Naive thymus-derived CD8-positive, alpha-beta T cell (primary cell): Measurements from ENCODE around the gene MARK4. TPM values are rescaled to one million over a fixed set of nuclear protein-coding genes. Genes with fewer than 3 reads are reported as not detected.

Source experiments
- ATAC-seq, 2 donors: fragments of 150-1000 bp; cut with Tn5 transposase in 1 of 2; sonication (Bioruptor Pico), chemical (Tn5 transposase) in 1 of 2; 1 replicate in 1 of 2; 2 replicates in 1 of 2; pipeline ENCODE4 v1.10.0; 2021; ENCODE audit warnings: mild to moderate bottlenecking in 2 of 2, moderate library complexity in 2 of 2
- POLR2A ChIA-PET: fragments of 350-600 bp; sonication (Branson Sonifier 250); formaldehyde crosslinking; loops from one replicate; lab custom pipeline; 2021; ENCODE audit warnings: antibody characterized with exemption; lab: Charles Lee
- DNase-seq, 10 donors: peaks; one replicate each; pipeline versions ENCODE4 v3.0.0 to v3.0.0-alpha.2; 2020 to 2022
- H3K27ac Mint-ChIP-seq, 10 donors: one replicate each; pipeline ENCODE4 v1.8.0; 2020 to 2022; ENCODE audit warnings: mild to moderate bottlenecking in 10 of 10, mixed read lengths in 10 of 10, moderate library complexity in 4 of 10, inconsistent platforms in 1 of 10
- H3K27me3 Mint-ChIP-seq, 5 donors: one replicate each; pipeline ENCODE4 v1.8.0; 2021 to 2022; ENCODE audit warnings: mixed read lengths in 5 of 5
- H3K36me3 Mint-ChIP-seq, 3 donors: one replicate each; pipeline ENCODE4 v1.8.0; 2020 to 2022; ENCODE audit warnings: mixed read lengths in 3 of 3, mild to moderate bottlenecking in 2 of 3, inconsistent platforms in 1 of 3
- H3K4me1 Mint-ChIP-seq, 4 donors: one replicate each; pipeline ENCODE4 v1.8.0; 2021 to 2022; ENCODE audit warnings: mixed read lengths in 4 of 4
- H3K4me3 Mint-ChIP-seq, 10 donors: one replicate each; pipeline ENCODE4 v1.8.0; 2020 to 2022; ENCODE audit warnings: mild to moderate bottlenecking in 10 of 10, mixed read lengths in 10 of 10, moderate library complexity in 6 of 10, inconsistent platforms in 1 of 10
- H3K9me3 Mint-ChIP-seq, 9 donors: one replicate each; pipeline ENCODE4 v1.8.0; 2020 to 2022; ENCODE audit warnings: mixed read lengths in 9 of 9, mild to moderate bottlenecking in 3 of 9, inconsistent platforms in 1 of 9, moderate library complexity in 1 of 9
- polyA plus RNA-seq, 3 donors: library from polyadenylated mRNA; unstranded; fragments of 300-500 nt; fragmentation: Illumina TruSeq; gene quantifications; one replicate each; pipeline ENCODE4 v1.2.3, GENCODE V29; 2021
- total RNA-seq, 8 experiments: library from RNA in 2 of 8; stranded (reverse) in 2 of 8; gene quantifications; one replicate each; pipeline ENCODE4 v1.2.3 and lab custom pipeline; 2021 to 2026

Gene MARK4
- total and polyA plus RNA-seq, 5 experiments from 2014 or later: 0.79 to 24.9 (median 0.95) TPM

DNA sequence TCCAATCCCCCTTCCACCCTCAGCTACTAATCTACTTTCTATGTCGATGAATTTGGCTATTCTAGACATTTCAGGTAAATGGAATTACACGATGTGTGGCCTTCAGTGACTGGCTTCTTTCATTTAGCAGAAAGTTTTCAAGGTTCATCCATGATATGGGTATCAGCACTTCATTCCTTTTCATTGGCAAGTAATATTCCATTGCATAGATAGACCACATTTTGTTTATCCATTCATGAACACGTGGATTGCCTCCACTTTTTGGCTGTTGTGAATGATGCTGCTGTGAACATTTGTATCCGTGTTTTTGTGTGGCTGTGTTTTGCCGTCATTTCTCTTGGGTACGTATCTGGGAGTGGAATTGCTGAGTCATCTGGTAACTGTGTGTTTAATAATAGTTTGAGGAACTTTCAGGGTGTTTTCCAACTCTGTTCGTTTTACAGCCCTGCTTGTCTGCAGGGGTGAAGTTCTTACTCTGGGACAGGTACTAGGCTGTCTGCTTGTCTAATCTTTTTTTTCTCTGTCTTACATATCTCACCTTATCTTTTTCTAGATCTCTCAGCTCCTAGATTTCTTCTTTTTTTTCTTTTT lies 32.5 kb downstream of the MARK4 start:
- POLR2A ChIA-PET: no interaction called here
- H3K9me3 Mint-ChIP-seq: peaks cover 0 to 3% (median 0%) of the 10 kb centered on the region in 9 donors
- DNase-seq (no peak), ATAC-seq (no peak)
- H3K4me3 Mint-ChIP-seq: no peak overlapping the region
- H3K27me3 Mint-ChIP-seq: no peaks in the 10 kb centered on the region
- H3K27ac Mint-ChIP-seq: no peak overlapping the region
- peaks cover 5 to 78% (median 38%) of the 10 kb centered on the region in 3 donors for H3K36me3 Mint-ChIP-seq
- H3K4me1 Mint-ChIP-seq: peaks cover 0 to 5% (median 0%) of the 10 kb centered on the region in 4 donors

DNA sequence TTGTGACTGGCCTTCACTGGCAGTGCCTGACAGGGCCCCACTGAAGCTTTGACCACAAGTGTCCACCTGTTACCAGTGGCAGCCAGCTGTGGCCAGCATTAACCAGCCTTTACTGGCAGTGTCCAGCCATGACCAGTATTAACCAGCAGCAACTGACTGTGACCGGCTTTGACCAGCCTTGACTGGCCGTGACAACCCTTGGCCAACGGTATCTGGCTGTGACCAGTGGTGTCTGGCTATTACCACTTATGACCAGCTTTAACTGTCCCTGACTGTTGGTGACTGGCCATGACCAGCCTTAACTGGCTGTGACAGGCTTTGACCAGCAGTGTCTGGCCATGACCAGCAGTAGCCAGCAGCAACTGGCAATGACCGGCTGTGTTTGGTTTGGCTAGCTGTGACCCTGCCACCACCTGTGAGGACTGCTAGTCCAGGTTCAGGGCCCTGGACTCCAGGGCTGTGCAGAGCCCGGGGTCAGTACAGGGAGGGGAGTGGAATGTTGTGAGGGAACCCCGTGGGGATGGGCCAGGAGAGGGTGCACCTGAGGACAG lies 39.4 kb downstream of the MARK4 start:
- Mint-ChIP-seq H3K4me1 (no peaks in the 10 kb centered on the region), H3K27ac (no peak overlapping the region), H3K27me3 (no peaks in the 10 kb centered on the region), H3K9me3 (peaks cover 0 to 8% (median 3%) of the 10 kb centered on the region in 9 donors), H3K36me3 (peaks cover 10 to 63% (median 40%) of the 10 kb centered on the region in 3 donors), H3K4me3 (no peak overlapping the region)
- POLR2A ChIA-PET: no interaction called here
- DNase-seq (no peak), ATAC-seq (no peak)

DNA sequence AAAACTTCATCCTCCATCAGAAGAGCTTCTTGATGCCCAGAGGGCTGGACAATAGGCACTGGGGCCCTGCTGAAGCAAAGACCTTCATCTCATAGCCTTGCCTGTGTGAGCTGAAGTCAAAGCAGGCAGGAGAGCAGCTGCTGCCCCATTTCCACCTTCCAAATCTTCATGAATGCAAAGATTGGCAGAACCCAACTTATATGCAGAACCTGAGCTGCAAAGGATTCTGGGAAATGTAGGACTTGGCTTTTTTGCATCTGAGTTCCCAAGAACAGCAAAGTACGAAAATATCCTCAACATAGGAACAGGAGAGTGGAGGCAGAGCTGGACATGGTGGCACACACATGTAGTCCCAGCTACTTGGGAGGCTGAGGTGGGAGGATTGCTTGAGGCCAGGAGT lies 40.8 kb downstream of the MARK4 start:
- DNase-seq (no peak), ATAC-seq (no peak)
- Mint-ChIP-seq H3K4me1 (no peaks in the 10 kb centered on the region), H3K4me3 (no peak overlapping the region), H3K27me3 (no peaks in the 10 kb centered on the region), H3K9me3 (peaks cover 0 to 8% (median 3%) of the 10 kb centered on the region in 9 donors), H3K36me3 (peaks cover 10 to 57% (median 38%) of the 10 kb centered on the region in 3 donors), H3K27ac (no peak overlapping the region)
- POLR2A ChIA-PET: no interaction called here

DNA sequence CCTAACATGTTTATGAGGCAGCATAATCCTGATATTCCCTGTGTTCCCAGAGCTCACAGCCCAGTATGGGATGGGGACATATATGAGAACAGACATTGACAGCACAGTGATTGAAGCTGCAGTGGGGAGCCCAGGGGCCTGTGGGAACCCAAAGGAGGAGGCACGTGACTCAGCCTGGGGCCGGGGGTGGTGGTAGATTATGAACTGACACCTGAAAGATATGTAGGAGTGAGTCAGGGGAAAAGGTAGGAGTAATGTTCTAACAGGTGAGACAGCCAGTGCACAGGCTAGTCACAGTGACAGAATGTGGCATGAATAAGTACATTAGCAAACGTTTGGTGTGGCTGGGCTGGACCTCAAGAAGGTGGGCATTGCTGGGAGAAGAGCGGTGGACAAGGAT lies 42.6 kb downstream of the MARK4 start:
- ATAC-seq (no peak), DNase-seq (no peak)
- peaks cover 10 to 54% (median 38%) of the 10 kb centered on the region in 3 donors for H3K36me3 Mint-ChIP-seq
- no peak overlapping the region for H3K27ac Mint-ChIP-seq
- no peaks in the 10 kb centered on the region for H3K4me1 Mint-ChIP-seq
- peaks cover 0 to 8% (median 3%) of the 10 kb centered on the region in 9 donors for H3K9me3 Mint-ChIP-seq
- POLR2A ChIA-PET: no interaction called here
- H3K27me3 Mint-ChIP-seq: no peaks in the 10 kb centered on the region
- H3K4me3 Mint-ChIP-seq: no peak overlapping the region

DNA sequence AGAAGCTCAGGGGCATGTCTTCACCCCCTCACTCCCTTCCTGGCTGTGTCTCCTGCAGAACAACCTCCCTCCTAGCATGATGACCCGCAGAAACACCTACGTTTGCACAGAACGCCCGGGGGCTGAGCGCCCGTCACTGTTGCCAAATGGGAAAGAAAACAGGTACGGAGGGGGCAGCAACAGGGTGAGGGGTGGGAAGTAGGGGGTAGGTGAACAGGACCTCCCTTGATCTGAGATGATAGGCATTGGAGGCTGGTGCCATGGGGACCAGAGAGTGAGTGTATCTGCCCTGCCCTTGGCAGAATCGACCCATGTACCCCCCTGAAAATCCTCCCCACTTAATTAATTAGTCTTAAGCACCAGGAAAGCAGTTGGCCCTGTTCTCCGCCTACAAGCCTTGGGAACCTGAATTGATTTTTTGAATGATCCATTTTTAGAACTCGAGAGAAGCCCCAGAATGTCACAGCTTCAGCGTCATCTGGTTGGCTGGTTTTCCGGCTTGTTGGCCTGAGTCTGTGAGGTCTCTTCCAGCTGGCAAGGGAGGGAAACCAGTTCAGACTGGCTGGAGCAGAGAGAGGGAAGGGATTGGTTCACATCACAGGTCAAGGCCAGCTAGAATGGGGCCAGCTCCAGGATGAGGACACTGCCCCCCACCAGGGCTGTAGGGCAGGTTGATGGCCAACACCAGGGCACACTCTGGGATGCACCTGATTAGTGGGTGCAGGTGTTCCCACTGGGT lies 43.4 kb downstream of the MARK4 start:
- no peaks in the 10 kb centered on the region for H3K27me3 Mint-ChIP-seq
- H3K9me3 Mint-ChIP-seq: peaks cover 0 to 8% (median 3%) of the 10 kb centered on the region in 9 donors
- peaks cover 10 to 57% (median 39%) of the 10 kb centered on the region in 3 donors for H3K36me3 Mint-ChIP-seq
- no peak for ATAC-seq
- H3K27ac Mint-ChIP-seq: no peak overlapping the region
- H3K4me1 Mint-ChIP-seq: no peaks in the 10 kb centered on the region
- H3K4me3 Mint-ChIP-seq: no peak overlapping the region
- no peak for DNase-seq
- POLR2A ChIA-PET: no interaction called here

DNA sequence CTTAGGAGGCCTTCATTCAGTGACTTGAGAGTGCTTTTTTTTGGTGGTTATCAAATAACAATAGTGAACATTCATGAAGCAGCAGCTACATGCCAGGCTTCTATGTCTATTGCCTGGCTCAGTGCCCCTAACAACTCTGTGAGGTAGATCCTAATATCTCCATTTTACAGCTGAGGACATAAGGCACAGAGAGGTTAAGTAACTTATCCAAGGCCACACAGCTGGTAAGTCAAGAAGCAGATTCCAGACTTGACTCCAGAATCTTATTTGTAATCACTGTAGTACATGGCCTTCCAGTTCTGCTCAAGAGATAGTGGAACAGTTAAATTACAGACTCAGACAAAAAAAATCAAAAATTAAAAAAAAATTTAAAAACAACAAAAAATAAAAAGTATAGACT lies 44.8 kb downstream of the MARK4 start:
- Mint-ChIP-seq H3K27ac (no peak overlapping the region), H3K9me3 (peaks cover 0 to 8% (median 3%) of the 10 kb centered on the region in 9 donors), H3K36me3 (peaks cover 10 to 55% (median 40%) of the 10 kb centered on the region in 3 donors), H3K4me3 (no peak overlapping the region), H3K4me1 (peaks cover 0 to 1% (median 0%) of the 10 kb centered on the region in 4 donors), H3K27me3 (no peaks in the 10 kb centered on the region)
- DNase-seq (no peak), ATAC-seq (no peak)
- POLR2A ChIA-PET: no interaction called here

DNA sequence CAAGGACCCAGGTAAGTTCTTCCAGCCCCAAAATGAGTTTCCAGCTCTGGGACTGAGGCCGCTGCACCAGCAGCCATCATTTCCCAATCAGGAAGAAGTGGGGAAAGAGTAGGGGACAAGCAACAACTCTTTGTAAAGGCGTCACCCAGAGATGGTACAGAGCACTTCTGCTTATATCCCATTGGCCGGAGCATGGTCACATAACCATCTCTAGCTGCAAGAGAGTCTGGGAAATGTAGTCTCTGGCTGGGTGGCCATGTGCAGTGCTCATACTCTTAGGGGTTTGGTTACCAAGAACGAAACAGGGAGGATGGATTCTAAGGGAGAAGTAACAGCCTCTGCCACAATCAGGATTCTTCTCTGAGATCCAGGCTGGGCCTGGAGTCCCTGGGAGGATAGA lies 45.3 kb downstream of the MARK4 start:
- Mint-ChIP-seq H3K36me3 (peaks cover 10 to 53% (median 35%) of the 10 kb centered on the region in 3 donors), H3K4me1 (peaks cover 0 to 1% (median 0%) of the 10 kb centered on the region in 4 donors), H3K27ac (no peak overlapping the region), H3K27me3 (no peaks in the 10 kb centered on the region), H3K9me3 (peaks cover 0 to 8% (median 3%) of the 10 kb centered on the region in 9 donors), H3K4me3 (no peak overlapping the region)
- no peak for ATAC-seq
- no peak for DNase-seq
- POLR2A ChIA-PET: no interaction called here

DNA sequence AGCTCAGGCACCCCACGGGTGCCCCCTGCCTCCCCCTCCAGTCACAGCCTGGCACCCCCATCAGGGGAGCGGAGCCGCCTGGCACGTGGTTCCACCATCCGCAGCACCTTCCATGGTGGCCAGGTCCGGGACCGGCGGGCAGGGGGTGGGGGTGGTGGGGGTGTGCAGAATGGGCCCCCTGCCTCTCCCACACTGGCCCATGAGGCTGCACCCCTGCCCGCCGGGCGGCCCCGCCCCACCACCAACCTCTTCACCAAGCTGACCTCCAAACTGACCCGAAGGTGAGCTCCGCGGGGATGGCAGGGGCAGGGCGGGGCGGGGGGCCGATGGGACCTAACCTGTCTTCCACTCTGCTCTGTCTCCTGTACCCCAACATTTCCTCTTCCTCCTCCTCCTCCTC lies 46.6 kb downstream of the MARK4 start:
- POLR2A ChIA-PET: no interaction called here
- ATAC-seq (no peak), DNase-seq (no peak)
- Mint-ChIP-seq H3K27me3 (no peaks in the 10 kb centered on the region), H3K9me3 (peaks cover 0 to 3% (median 0%) of the 10 kb centered on the region in 9 donors), H3K36me3 (peaks cover under 1 to 44% (median 27%) of the 10 kb centered on the region in 3 donors), H3K27ac (no peak overlapping the region), H3K4me3 (no peak overlapping the region), H3K4me1 (peaks cover 0 to 1% (median 0%) of the 10 kb centered on the region in 4 donors)

DNA sequence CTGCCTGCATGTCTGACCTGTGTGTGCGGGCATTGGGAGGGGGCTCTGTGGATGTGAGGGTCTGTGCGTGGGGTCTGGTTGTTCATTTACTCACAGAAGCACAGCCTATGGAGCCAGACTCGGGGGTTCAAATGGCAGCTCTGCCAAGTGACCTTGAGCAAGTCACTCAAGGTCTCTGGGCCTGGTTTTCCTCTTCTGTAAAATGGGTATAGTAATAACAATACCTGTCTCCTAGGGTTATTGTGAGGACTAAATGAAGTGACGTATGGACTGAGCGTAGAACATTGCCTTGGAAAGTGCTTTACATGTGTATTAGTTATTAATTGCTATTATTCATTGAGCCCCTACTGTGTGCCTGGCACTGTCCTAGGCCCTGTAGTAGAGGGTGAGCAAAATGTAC lies 47.2 kb downstream of the MARK4 start:
- peaks cover 0 to 1% (median 0%) of the 10 kb centered on the region in 4 donors for H3K4me1 Mint-ChIP-seq
- no peak overlapping the region for H3K27ac Mint-ChIP-seq
- H3K9me3 Mint-ChIP-seq: peaks cover 0 to 3% (median 0%) of the 10 kb centered on the region in 9 donors
- H3K4me3 Mint-ChIP-seq: no peak overlapping the region
- no peak for DNase-seq
- ATAC-seq: no peak
- peaks cover 0 to 44% (median 25%) of the 10 kb centered on the region in 3 donors for H3K36me3 Mint-ChIP-seq
- H3K27me3 Mint-ChIP-seq: no peaks in the 10 kb centered on the region
- POLR2A ChIA-PET: interaction anchor here (0.6 kb wide), 1 partner anchor 728 kb away, joined by 4 read pairs; no protein-coding TSS in a partner anchor

DNA sequence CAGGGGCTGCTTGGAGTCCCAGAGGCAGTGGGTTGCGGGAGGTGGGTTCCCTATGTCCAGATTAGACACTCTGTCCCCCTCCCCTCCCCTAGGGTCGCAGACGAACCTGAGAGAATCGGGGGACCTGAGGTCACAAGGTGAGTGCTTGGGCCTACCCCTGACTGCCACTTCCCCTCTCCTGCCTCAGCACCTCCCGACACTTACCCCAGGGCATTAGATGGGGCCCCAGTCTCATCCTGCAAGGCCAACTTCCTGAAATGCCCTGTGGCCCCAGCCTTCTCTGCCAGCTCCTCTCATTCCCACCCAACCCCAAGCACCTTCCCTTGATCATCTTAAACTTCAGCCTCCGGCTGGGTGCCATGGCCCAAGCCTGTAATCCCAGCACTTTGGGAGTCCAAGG lies 48.6 kb downstream of the MARK4 start:
- POLR2A ChIA-PET: no interaction called here
- no peak overlapping the region for H3K27ac Mint-ChIP-seq
- peaks cover 0 to 38% (median 20%) of the 10 kb centered on the region in 3 donors for H3K36me3 Mint-ChIP-seq
- H3K4me1 Mint-ChIP-seq: peaks cover 0 to 6% (median 2%) of the 10 kb centered on the region in 4 donors
- H3K4me3 Mint-ChIP-seq: no peak overlapping the region
- ATAC-seq: no peak
- H3K9me3 Mint-ChIP-seq: no peaks in the 10 kb centered on the region
- no peaks in the 10 kb centered on the region for H3K27me3 Mint-ChIP-seq
- DNase-seq: no peak

DNA sequence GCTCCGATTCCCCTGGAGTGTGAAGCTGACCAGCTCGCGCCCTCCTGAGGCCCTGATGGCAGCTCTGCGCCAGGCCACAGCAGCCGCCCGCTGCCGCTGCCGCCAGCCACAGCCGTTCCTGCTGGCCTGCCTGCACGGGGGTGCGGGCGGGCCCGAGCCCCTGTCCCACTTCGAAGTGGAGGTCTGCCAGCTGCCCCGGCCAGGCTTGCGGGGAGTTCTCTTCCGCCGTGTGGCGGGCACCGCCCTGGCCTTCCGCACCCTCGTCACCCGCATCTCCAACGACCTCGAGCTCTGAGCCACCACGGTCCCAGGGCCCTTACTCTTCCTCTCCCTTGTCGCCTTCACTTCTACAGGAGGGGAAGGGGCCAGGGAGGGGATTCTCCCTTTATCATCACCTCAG lies 51.3 kb downstream of the MARK4 start:
- H3K9me3 Mint-ChIP-seq: no peaks in the 10 kb centered on the region
- H3K4me3 Mint-ChIP-seq: no peak overlapping the region
- POLR2A ChIA-PET: no interaction called here
- DNase-seq (no peak), ATAC-seq (no peak)
- no peak overlapping the region for H3K27ac Mint-ChIP-seq
- H3K27me3 Mint-ChIP-seq: no peaks in the 10 kb centered on the region
- H3K4me1 Mint-ChIP-seq: peaks cover 0 to 8% (median 3%) of the 10 kb centered on the region in 4 donors
- peaks cover 0 to 28% (median 16%) of the 10 kb centered on the region in 3 donors for H3K36me3 Mint-ChIP-seq

DNA sequence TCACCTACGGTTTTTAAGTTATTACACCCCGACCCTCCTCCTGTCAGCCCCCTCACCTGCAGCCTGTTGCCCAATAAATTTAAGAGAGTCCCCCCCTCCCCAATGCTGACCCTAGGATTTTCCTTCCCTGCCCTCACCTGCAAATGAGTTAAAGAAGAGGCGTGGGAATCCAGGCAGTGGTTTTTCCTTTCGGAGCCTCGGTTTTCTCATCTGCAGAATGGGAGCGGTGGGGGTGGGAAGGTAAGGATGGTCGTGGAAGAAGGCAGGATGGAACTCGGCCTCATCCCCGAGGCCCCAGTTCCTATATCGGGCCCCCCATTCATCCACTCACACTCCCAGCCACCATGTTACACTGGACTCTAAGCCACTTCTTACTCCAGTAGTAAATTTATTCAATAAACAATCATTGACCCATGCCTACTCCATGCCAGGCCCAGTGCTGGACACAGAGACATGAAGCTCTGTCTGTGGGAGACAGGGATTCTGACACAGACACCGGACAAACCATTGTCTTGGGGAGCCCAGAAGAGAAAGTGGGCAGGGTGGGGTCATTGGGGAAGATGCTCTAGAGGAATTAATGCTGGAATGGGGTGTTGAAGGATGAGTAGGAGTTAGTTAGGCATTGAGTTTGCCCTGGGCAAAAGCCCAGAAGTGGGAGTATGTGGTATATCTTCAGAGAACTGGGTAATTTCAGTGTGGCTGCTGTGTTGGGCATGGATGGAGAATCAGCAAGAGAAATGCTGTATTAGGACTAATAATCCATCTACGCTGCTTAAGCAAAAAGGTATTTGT lies 52.4 kb downstream of the MARK4 start:
- peak overlapping the region in 1 of 10 donors; percentile 24 for H3K27ac Mint-ChIP-seq
- ATAC-seq: no peak
- no peaks in the 10 kb centered on the region for H3K27me3 Mint-ChIP-seq
- H3K9me3 Mint-ChIP-seq: no peaks in the 10 kb centered on the region
- H3K4me1 Mint-ChIP-seq: peaks cover 0 to 8% (median 3%) of the 10 kb centered on the region in 4 donors
- H3K4me3 Mint-ChIP-seq: no peak overlapping the region
- H3K36me3 Mint-ChIP-seq: peaks cover 0 to 24% (median 15%) of the 10 kb centered on the region in 3 donors
- no peak for DNase-seq
- POLR2A ChIA-PET: interaction anchor here (0.6 kb wide), 1 partner anchor 8 kb away, joined by 3 read pairs; no protein-coding TSS in a partner anchor
